Peyer's patch (tissue), 4 donors: Measurements from ENCODE around the gene ZFYVE9. TPM values are rescaled to one million over a fixed set of nuclear protein-coding genes. Genes with fewer than 3 reads are reported as not detected.

ENCODE experiments used
- DNase-seq, 3 donors: peaks; one replicate each; pipeline ENCODE4 v3.0.0-alpha.2; 2017 to 2019
- H3K27ac ChIP-seq, 4 donors: fragments of 200-600 bp; sonication (generic); one replicate each; pipeline ENCODE4 v1.5.1; 2016 to 2019
- H3K27me3 ChIP-seq, 2 donors: fragments of 200-600 bp; sonication (generic); one replicate each; pipeline ENCODE4 v1.5.1; 2019
- H3K36me3 ChIP-seq, 3 donors: fragments of 200-600 bp; sonication (generic); one replicate each; pipeline ENCODE4 v1.5.1; 2016 to 2019
- H3K4me1 ChIP-seq, 4 donors: fragments of 200-600 bp; sonication (generic); one replicate each; pipeline ENCODE4 v1.5.1; 2016 to 2019
- H3K4me3 ChIP-seq, 4 donors: fragments of 200-600 bp; sonication (generic); 1 replicate in 3 of 4; 2 replicates in 1 of 4; pipeline ENCODE4 v1.5.1; 2016 to 2019; ENCODE audit warnings: mild to moderate bottlenecking in 1 of 4
- H3K9me3 ChIP-seq, 4 donors: fragments of 200-600 bp; sonication (generic); one replicate each; pipeline ENCODE4 v1.5.1; 2016 to 2019; ENCODE audit warnings: mild to moderate bottlenecking in 1 of 4
- POLR2A ChIP-seq, 2 donors: fragments of 450-650 bp; IDR thresholded peaks; one replicate each; pipeline ENCODE4 v1.5.1; 2017; ENCODE audit warnings: antibody characterized with exemption in 2 of 2, mild to moderate bottlenecking in 2 of 2, moderate library complexity in 2 of 2
- total RNA-seq, 4 donors: library from RNA; depleted of rRNA; stranded (reverse); fragments of >200 nt; gene quantifications; one replicate each; pipeline ENCODE4 v1.1.0, GENCODE V29; 2016
- TF ChIP-seq, protein P1 (sequence below), 6 experiments: fragments of 450-650 bp in 4 of 6; fragments of 200-600 bp in 2 of 6; sonication (generic) in 1 of 6; IDR thresholded peaks; one replicate each; pipeline ENCODE4 v1.5.1; 2017 to 2019; ENCODE audit warnings: antibody characterized with exemption in 6 of 6, mild to moderate bottlenecking in 3 of 6, moderate library complexity in 1 of 6

The ZFYVE9 gene
- total RNA-seq, 4 donors from 2014 or later = 21.6 to 36.3 (median 25.4) TPM

DNA sequence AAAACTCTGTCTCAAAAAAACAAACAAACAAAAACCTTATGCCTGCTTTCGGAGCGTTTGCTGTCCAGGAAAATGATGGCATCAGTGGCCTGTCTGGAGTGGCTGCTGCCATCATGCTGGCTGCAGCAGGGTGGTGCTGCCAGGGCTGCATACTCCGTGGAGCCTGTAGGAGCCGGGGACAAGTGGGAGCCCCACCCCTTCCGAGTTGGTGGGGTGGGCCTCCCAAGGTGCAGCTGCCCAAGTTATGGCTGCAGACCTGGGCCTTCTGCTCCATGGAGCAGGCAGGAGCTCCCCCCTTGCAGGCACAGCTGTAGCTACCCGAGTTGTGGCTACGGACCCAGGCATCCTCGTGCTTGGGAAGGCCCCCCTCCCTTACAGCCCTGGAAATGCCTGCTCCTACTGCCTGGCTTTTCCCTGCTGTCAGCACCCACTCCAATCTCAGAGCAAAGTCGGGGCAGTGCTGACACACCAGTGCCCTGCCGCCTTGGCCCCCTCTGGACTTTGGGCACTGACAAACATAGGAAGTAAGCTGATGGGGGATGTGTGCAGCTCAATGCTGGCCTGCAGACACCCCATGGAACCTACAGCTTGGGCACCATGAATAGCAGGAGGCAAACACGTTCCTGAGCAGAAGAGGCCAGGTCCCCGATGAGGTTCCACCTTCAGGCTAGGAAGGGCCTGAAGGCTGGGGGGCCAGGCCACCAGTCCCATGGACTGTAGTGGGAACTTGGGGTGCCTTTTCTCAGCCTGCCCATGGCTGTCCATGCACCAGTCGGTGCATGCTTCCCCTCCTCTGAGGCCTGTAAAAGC lies 163.7 kb downstream of the ZFYVE9 start:
- H3K27me3 ChIP-seq = no peaks in the 10 kb centered on the region
- H3K27ac ChIP-seq = no peak overlapping the region
- no peaks in the 10 kb centered on the region for H3K9me3 ChIP-seq
- TF ChIP-seq, protein P1, sequence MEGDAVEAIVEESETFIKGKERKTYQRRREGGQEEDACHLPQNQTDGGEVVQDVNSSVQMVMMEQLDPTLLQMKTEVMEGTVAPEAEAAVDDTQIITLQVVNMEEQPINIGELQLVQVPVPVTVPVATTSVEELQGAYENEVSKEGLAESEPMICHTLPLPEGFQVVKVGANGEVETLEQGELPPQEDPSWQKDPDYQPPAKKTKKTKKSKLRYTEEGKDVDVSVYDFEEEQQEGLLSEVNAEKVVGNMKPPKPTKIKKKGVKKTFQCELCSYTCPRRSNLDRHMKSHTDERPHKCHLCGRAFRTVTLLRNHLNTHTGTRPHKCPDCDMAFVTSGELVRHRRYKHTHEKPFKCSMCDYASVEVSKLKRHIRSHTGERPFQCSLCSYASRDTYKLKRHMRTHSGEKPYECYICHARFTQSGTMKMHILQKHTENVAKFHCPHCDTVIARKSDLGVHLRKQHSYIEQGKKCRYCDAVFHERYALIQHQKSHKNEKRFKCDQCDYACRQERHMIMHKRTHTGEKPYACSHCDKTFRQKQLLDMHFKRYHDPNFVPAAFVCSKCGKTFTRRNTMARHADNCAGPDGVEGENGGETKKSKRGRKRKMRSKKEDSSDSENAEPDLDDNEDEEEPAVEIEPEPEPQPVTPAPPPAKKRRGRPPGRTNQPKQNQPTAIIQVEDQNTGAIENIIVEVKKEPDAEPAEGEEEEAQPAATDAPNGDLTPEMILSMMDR (IDR thresholded peaks at IDR 0.05) = no peak
- TF ChIP-seq POLR2A (IDR thresholded peaks at IDR 0.05) = no peak
- no peak for DNase-seq
- H3K4me1 ChIP-seq = no peaks in the 10 kb centered on the region
- peaks cover 0 to 8% (median 0%) of the 10 kb centered on the region in 3 donors for H3K36me3 ChIP-seq
- H3K4me3 ChIP-seq = no peak overlapping the region

DNA sequence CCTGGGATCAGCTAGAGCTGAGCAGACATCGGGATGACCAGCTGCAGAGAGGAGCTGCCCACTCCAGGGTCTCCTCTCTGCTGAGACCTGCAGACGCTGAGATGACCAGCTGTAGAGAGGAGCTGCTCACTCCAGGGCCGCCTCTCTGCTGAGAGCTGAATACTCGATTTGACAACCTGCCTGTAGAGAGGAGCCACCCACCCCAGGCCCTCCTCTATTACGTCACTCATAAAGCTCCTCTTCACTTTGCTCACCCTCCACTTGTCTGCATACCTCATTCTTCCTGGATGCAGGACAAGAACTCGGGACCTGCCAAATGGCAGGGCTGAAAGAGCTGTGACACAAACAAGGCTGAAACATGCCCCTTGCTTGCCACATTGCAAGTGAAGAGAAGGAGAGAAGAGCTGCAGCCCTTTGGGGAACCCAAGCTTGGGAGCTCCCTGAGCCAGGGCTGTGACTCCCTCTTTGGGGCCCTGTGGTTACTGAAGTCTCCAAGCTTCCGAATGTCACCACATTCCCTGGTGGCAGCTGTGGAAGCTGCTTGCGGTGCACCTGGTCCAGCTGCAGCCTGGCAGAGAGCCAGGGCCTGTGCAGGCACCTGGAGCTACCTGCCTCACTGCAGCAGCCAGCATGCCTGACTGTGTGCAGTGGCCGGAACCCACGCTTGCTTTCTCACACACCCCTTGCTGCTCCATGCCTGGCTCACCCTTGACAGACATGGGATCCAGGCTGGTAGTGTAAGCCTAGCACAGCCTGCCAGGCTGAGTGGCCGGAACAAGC lies 164.5 kb downstream of the ZFYVE9 start:
- Histone ChIP-seq H3K4me1 (no peaks in the 10 kb centered on the region), H3K27ac (no peak overlapping the region), H3K36me3 (peaks cover 0 to 8% (median 0%) of the 10 kb centered on the region in 3 donors), H3K4me3 (no peak overlapping the region), H3K9me3 (no peaks in the 10 kb centered on the region), H3K27me3 (no peaks in the 10 kb centered on the region)
- no peak for DNase-seq
- TF ChIP-seq POLR2A (IDR thresholded peaks at IDR 0.05) = no peak
- TF ChIP-seq, protein P1 (IDR thresholded peaks at IDR 0.05) = no peak

DNA sequence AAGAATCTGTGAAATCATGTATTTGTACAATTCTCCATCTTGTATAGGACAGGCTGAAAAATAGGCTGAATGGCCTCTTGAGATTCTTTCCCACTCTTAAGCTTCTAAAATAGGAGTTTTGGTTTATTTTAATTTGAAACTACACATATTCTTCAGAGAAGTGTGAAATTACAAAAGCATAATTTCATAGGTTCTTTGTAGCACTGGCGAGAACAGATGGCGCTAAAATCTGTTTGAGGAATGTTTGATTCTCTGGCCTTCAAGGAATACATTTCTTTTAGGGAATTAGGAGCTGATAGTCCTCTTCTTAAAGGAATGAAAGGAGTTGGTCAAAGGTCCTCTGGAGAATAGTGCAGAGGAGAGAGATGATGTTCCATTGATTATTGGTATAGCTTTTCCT lies 179.2 kb downstream of the ZFYVE9 start:
- no peak for DNase-seq
- no peaks in the 10 kb centered on the region for H3K4me1 ChIP-seq
- TF ChIP-seq, protein P1 (IDR thresholded peaks at IDR 0.05) = no peak
- TF ChIP-seq POLR2A (IDR thresholded peaks at IDR 0.05) = no peak
- no peak overlapping the region for H3K4me3 ChIP-seq
- no peaks in the 10 kb centered on the region for H3K9me3 ChIP-seq
- no peaks in the 10 kb centered on the region for H3K27me3 ChIP-seq
- no peaks in the 10 kb centered on the region for H3K36me3 ChIP-seq
- no peak overlapping the region for H3K27ac ChIP-seq

DNA sequence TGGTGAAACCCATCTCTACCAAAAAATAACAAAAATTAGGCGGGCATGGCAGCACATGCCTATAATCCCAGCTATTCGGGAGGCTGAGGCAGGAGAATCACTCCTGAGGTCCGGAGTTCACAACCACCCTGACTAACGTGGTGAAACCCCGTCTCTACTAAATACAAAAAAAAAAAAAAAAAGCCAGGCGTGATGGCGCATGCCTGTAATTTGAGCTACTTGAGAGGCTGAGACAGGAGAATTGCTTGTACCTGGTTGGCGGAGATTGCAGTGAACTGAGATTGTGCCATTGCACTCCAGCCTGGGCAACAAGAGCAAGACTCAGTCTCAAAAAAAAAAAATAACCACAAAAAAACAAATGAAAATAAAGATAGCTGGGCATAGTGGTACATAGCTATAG lies 181.8 kb downstream of the ZFYVE9 start:
- DNase-seq = no peak
- Histone ChIP-seq H3K4me1 (no peaks in the 10 kb centered on the region), H3K9me3 (no peaks in the 10 kb centered on the region), H3K36me3 (no peaks in the 10 kb centered on the region), H3K4me3 (no peak overlapping the region), H3K27ac (no peak overlapping the region), H3K27me3 (no peaks in the 10 kb centered on the region)
- TF ChIP-seq POLR2A (IDR thresholded peaks at IDR 0.05) = no peak
- TF ChIP-seq, protein P1 (IDR thresholded peaks at IDR 0.05) = no peak

DNA sequence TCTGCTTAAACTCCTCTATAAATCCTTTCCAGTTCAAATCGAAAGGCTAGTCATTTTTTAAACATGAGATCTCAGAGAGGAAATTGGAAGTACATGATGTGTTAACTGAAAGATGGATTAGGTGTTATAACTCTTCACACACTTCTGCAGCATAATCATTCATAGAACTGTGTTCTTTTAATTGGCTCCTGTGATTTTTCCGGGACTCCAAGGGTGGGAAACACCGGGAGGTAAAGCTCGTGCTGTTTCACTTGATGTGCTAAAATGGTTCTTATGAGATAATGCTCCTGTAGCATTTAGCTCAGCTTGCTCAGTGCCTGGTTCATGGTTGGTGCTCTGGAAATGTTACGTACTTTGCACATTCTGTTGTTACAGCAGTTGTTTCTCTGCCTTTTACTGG lies 183.9 kb downstream of the ZFYVE9 start:
- no peak overlapping the region for H3K4me3 ChIP-seq
- no peaks in the 10 kb centered on the region for H3K27me3 ChIP-seq
- TF ChIP-seq, protein P1 (IDR thresholded peaks at IDR 0.05) = no peak
- no peak for TF ChIP-seq POLR2A (IDR thresholded peaks at IDR 0.05)
- H3K4me1 ChIP-seq = no peaks in the 10 kb centered on the region
- no peaks in the 10 kb centered on the region for H3K9me3 ChIP-seq
- no peak for DNase-seq
- no peaks in the 10 kb centered on the region for H3K36me3 ChIP-seq
- H3K27ac ChIP-seq = no peak overlapping the region
